HEK293T (cell line): ENCODE data around the gene MCM7.

Experiments
- CTCF ChIA-PET: fragments of 350-600 bp; formaldehyde crosslinking; extraction: SDS; loops from one replicate; lab custom pipeline; 2021; ENCODE audit warnings: antibody characterized with exemption, inconsistent platforms; lab: Yijun Ruan, JAX
- POLR2A ChIA-PET: fragments of 350-600 bp; formaldehyde crosslinking; extraction: SDS; loops from one replicate; lab custom pipeline; 2020; ENCODE audit warnings: antibody characterized with exemption, inconsistent platforms; lab: Yijun Ruan, JAX
- DNase-seq: peaks from one replicate; pipeline ENCODE4 v3.0.0; 2012; ENCODE audit warnings: mixed read lengths; ENCODE audit errors: extremely low spot score
- ARNT ChIP-seq: fragments of 450-650 bp; IDR thresholded peaks from 2 replicates; pipeline ENCODE4 v1.6.1; 2017; ENCODE audit warnings: mild to moderate bottlenecking
- CTBP1 ChIP-seq: fragments of 450-650 bp; IDR thresholded peaks from 2 replicates; pipeline ENCODE4 v1.6.1; 2016; ENCODE audit warnings: borderline replicate concordance
- ELF4 ChIP-seq: fragments of 450-650 bp; IDR thresholded peaks from 2 replicates; pipeline ENCODE4 v1.6.1; 2017; ENCODE audit warnings: antibody characterized with exemption
- FOXA1 ChIP-seq: fragments of 450-650 bp; IDR thresholded peaks from 2 replicates; pipeline ENCODE4 v1.6.1; 2016; ENCODE audit warnings: mild to moderate bottlenecking
- FOXK2 ChIP-seq: fragments of 450-650 bp; IDR thresholded peaks from 2 replicates; pipeline ENCODE4 v1.6.1; 2016; ENCODE audit warnings: mild to moderate bottlenecking
- FOXM1 ChIP-seq: fragments of 450-650 bp; IDR thresholded peaks from 2 replicates; pipeline ENCODE4 v1.6.1; 2017; ENCODE audit warnings: mild to moderate bottlenecking, borderline replicate concordance
- HDGF ChIP-seq: fragments of 450-650 bp; IDR thresholded peaks from 2 replicates; pipeline ENCODE4 v1.6.1; 2017; ENCODE audit warnings: antibody characterized with exemption, borderline replicate concordance
- L3MBTL2 ChIP-seq: fragments of 450-650 bp; conservative IDR thresholded peaks from 2 replicates; pipeline ENCODE4 v1.6.1; 2016; ENCODE audit warnings: mild to moderate bottlenecking
- LEF1 ChIP-seq: fragments of 450-650 bp; IDR thresholded peaks from 2 replicates; pipeline ENCODE4 v1.6.1; 2017; ENCODE audit warnings: mild to moderate bottlenecking, borderline replicate concordance
- NFRKB ChIP-seq: fragments of 450-650 bp; IDR thresholded peaks from 2 replicates; pipeline ENCODE4 v1.6.1; 2016; ENCODE audit warnings: mild to moderate bottlenecking, moderate library complexity
- SP1 ChIP-seq: fragments of 450-650 bp; IDR thresholded peaks from 2 replicates; pipeline ENCODE4 v1.6.1; 2017
- SUZ12 ChIP-seq: fragments of 450-650 bp; IDR thresholded peaks from 2 replicates; pipeline ENCODE4 v1.6.1; 2016; ENCODE audit warnings: mild to moderate bottlenecking
- TARDBP ChIP-seq: fragments of 450-650 bp; IDR thresholded peaks from 2 replicates; pipeline ENCODE4 v1.6.1; 2016
- ZNF384 ChIP-seq: fragments of 450-650 bp; IDR thresholded peaks from 2 replicates; pipeline ENCODE4 v1.6.1; 2016
- TF ChIP-seq, protein P1 (sequence below): fragments of 450-650 bp; IDR thresholded peaks from 2 replicates; pipeline ENCODE4 v1.6.1; 2016

MCM7 gene

DNA sequence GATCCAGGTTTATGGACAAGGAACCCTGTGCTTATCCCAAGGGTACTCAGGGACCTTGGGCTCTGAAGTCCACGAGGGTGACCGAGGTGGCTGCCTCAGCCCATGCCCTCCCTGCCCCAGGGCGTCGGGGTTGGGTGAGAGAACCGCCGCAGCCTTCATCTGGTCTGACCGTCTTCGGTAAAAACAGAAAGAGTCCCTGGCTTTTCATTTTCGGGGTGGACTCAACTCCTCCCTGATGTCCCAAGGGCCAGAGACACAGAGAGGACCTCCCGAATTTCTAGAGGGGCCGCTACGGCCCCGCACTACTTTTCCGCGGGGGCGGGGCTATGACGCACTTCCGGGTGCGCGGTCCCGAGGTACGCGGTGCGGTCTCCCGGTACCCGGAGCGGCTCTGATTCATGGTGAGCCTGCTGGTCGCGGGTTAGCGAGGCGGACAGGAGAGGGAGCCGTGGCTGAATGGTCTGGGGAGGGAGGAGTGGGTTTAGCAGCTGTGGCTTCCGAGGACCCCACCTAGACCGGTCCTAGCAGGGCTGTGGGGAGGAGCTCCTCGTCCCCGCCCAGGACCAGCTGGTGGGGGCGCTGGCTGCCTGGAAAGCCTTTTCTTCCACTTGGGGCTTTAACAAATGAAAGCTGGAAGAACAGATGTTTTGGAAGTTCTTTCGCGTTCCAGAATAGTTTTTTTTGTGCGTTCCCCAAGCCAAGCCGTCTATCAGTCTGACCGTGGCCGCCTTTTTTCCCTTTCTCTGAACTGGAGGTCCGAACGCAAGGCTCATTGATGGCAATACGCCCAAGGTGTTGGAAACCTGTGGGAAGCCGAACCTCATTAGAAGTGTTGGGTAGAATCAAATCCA, 51.5 kb downstream of the MCM7 start, which contains the start of gene ZSCAN21:
TSS of gene ZSCAN21 (plus strand) at position 334 of the 851 bp plus-strand sequence. CDS start 7,233 bp downstream, outside the sequence.
- peak; percentile 89 for DNase-seq
- peak; percentile 84 for TF ChIP-seq ELF4
- TF ChIP-seq ZNF384, result no peak
- TF ChIP-seq NFRKB, result no peak
- TF ChIP-seq TARDBP, result no peak
- peak; percentile 89 for TF ChIP-seq L3MBTL2
- no peak for TF ChIP-seq SUZ12
- TF ChIP-seq CTBP1, result no peak
- CTCF ChIA-PET, result interaction anchor here (0.7 kb wide), 1 partner anchor 12 kb away, joined by 3 read pairs; no protein-coding TSS in a partner anchor
- POLR2A ChIA-PET, result interaction anchor here (0.6 to 1.9 kb wide), 13 partner anchors 9 to 59 kb away, joined by 3 to 12 read pairs (median 4); partner anchors contain the start of genes AP4M1, MCM7 and ZKSCAN1

DNA sequence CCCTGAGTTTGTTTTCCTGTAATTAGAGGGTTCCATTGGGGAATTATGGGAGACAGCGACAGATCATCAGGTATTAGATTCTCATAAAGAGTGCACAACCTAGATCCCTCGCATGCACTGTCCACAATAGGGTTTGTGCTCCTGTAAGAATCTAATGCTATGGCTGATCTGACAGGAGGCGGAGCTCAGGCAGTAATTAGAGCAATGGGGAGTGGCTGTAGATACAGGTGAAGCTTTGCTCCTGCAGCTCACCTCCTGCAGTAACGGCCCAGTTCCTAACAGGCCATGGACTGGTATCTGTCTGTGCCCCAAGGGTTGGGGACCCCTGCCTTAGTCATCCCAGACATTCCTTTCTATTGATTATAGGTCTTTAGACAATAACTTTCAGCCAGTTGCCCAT, 52.5 kb downstream of the MCM7 start:
- DNase-seq, result no peak
- no peak for TF ChIP-seq L3MBTL2
- TF ChIP-seq ELF4, result no peak
- no peak for TF ChIP-seq FOXK2
- no peak for TF ChIP-seq FOXA1
- TF ChIP-seq LEF1, result no peak
- TF ChIP-seq, protein P1, sequence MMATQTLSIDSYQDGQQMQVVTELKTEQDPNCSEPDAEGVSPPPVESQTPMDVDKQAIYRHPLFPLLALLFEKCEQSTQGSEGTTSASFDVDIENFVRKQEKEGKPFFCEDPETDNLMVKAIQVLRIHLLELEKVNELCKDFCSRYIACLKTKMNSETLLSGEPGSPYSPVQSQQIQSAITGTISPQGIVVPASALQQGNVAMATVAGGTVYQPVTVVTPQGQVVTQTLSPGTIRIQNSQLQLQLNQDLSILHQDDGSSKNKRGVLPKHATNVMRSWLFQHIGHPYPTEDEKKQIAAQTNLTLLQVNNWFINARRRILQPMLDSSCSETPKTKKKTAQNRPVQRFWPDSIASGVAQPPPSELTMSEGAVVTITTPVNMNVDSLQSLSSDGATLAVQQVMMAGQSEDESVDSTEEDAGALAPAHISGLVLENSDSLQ, result no peak
- TF ChIP-seq SUZ12, result no peak
- TF ChIP-seq HDGF, result no peak
- TF ChIP-seq SP1, result no peak
- TF ChIP-seq CTBP1, result no peak
- TF ChIP-seq FOXM1, result no peak
- no peak for TF ChIP-seq ZNF384
- TF ChIP-seq ARNT, result no peak
- TF ChIP-seq TARDBP, result no peak
- ChIA-PET CTCF (interaction anchor here (0.7 kb wide), 1 partner anchor 11 kb away, joined by 3 read pairs; no protein-coding TSS in a partner anchor), POLR2A (interaction anchor here (1.4 kb wide), 1 partner anchor 30 kb away, joined by 3 read pairs; no protein-coding TSS in a partner anchor)

- no peak for DNase-seq
- CTCF ChIA-PET, result no interaction called here
- POLR2A ChIA-PET, result no interaction called here
- TF ChIP-seq ARNT (no peak), SUZ12 (no peak), FOXA1 (no peak), L3MBTL2 (no peak), TARDBP (no peak), HDGF (no peak), SP1 (no peak), FOXK2 (no peak), CTBP1 (no peak), LEF1 (no peak), ZNF384 (no peak), FOXM1 (no peak), ELF4 (no peak)
- TF ChIP-seq, protein P1, result no peak
These were observed 56.5 kb downstream of the MCM7 start for GRCh38 chr7:100044718-100045117.
